A549 treated with RU486 at 1 μM for 4 hours (cell line): ENCODE measurements around the gene OR2T27. TPM values are rescaled to one million over a fixed set of nuclear protein-coding genes. Genes with fewer than 3 reads are reported as not detected.

Experiments
- total RNA-seq: library from RNA; stranded (reverse); fragments of 200-300 nt; extraction: Qiagen RNA extraction; gene quantifications from 5 replicates; pipeline ENCODE4 v1.2.3, GENCODE V29; 2022; ENCODE audit warnings: low read depth

The OR2T27 gene
- total RNA-seq: not detected in 5 replicates

GRCh38 chr1:248655354-248655753, at the start of gene OR2T27:
Gene OR2T27, minus strand, starts transcription at chr1:248655528. Its CDS starts 4,644 bp downstream, at chr1:248650884.

GRCh38 chr1:248702714-248703113, 47.4 kb upstream of the OR2T27 start, which contains the start of gene OR14I1:
Gene OR14I1, minus strand, starts transcription at chr1:248702766.

GRCh38 chr1:248645178-248645577, 10.2 kb downstream of the OR2T27 start, which contains the start of gene OR2T35:
Gene OR2T35, minus strand, starts transcription at chr1:248645278. Its CDS starts 6,020 bp downstream, at chr1:248639258.

GRCh38 chr1:248634991-248635390, 20.3 kb downstream of the OR2T27 start, which contains the start of gene OR2T11:
Gene OR2T11, minus strand, starts transcription at chr1:248635091. Its CDS starts 7,963 bp downstream, at chr1:248627128.

Other genes with a start within 250 kb of the OR2T27 start
- gene OR2T2, start 209.9 kb downstream of the OR2T27 start, total RNA-seq: not detected in 5 replicates
- gene OR2T3, start 182.2 kb downstream of the OR2T27 start, total RNA-seq: not detected in 5 replicates
- not detected in 5 replicates for gene OR2T5, start 166.9 kb downstream of the OR2T27 start, total RNA-seq
- not detected in 5 replicates for gene OR2G6, start 147.5 kb downstream of the OR2T27 start, total RNA-seq
- gene OR2T29, start 92.8 kb downstream of the OR2T27 start, total RNA-seq: not detected in 5 replicates
- gene OR2T34, start 80.8 kb downstream of the OR2T27 start, total RNA-seq: not detected in 5 replicates
- gene OR2T10, start 57.8 kb downstream of the OR2T27 start, total RNA-seq: not detected in 5 replicates
- not detected in 5 replicates for gene OR2T11, start 20.4 kb downstream of the OR2T27 start, total RNA-seq
- gene OR2T35, start 10.2 kb downstream of the OR2T27 start, total RNA-seq: not detected in 5 replicates
- not detected in 5 replicates for gene OR14I1, start 47.2 kb upstream of the OR2T27 start, total RNA-seq
- 0.15 to 0.22 TPM (median 0.21 TPM) in 4 of 5 replicates, not detected in the other for gene LYPD8, start 100.2 kb upstream of the OR2T27 start, total RNA-seq
- 21.9 to 31.3 TPM (median 25.1 TPM) in 5 replicates for gene SH3BP5L, start 170.4 kb upstream of the OR2T27 start, total RNA-seq
- 15.7 to 26.3 TPM (median 23.3 TPM) in 5 replicates for gene ZNF672, start 182.7 kb upstream of the OR2T27 start, total RNA-seq
- gene ZNF692, start 203.6 kb upstream of the OR2T27 start, total RNA-seq: 12.4 to 25.1 TPM (median 24.3 TPM) in 5 replicates